Fibroblast of mammary gland (primary cell): ENCODE results near the gene CKS1B.

Experiments
- DNase-seq: peaks from one replicate; pipeline ENCODE4 v3.0.0-alpha.2; 2010; ENCODE audit warnings: low read depth
- H3K4me3 ChIP-seq: 2 replicates; pipeline ENCODE4 v1.5.1; 2011; ENCODE audit warnings: low read depth, mild to moderate bottlenecking, low read length, moderate library complexity; ENCODE audit not compliant: control insufficient read depth
- CTCF ChIP-seq: conservative IDR thresholded peaks from 2 replicates; pipeline ENCODE4 v1.5.1; 2011; ENCODE audit warnings: low read depth, low read length, inconsistent platforms; ENCODE audit not compliant: control insufficient read depth, insufficient read depth

The CKS1B gene

GRCh38 chr1:154988058-154988954 lies 13.8 kb downstream of the CKS1B start:
- no peak overlapping the region for H3K4me3 ChIP-seq
- DNase-seq = no peak
- no peak for TF ChIP-seq CTCF

GRCh38 chr1:154989195-154989860 lies 14.8 kb downstream of the CKS1B start:
- no peak overlapping the region for H3K4me3 ChIP-seq
- DNase-seq = no peak
- no peak for TF ChIP-seq CTCF

GRCh38 chr1:154990276-154990675 lies 15.8 kb downstream of the CKS1B start:
- TF ChIP-seq CTCF = no peak
- no peak for DNase-seq
- no peak overlapping the region for H3K4me3 ChIP-seq

GRCh38 chr1:154992721-154993571 lies 18.5 kb downstream of the CKS1B start:
- H3K4me3 ChIP-seq = no peak overlapping the region
- DNase-seq = peak; percentile 74
- peak; percentile 20 for TF ChIP-seq CTCF

- TF ChIP-seq CTCF = no peak
- H3K4me3 ChIP-seq = no peak within 1 kb of the TSS
- no peak for DNase-seq
These were observed 19.2 kb downstream of the CKS1B start, which contains the start of gene LENEP for GRCh38 chr1:154993572-154994268. Gene LENEP, plus strand, starts transcription at chr1:154993586. Its CDS starts 22 bp downstream, at chr1:154993608.

GRCh38 chr1:154994269-154994587 lies 19.7 kb downstream of the CKS1B start:
- DNase-seq = no peak

More at GRCh38 chr1:154994269-154994587, 19.7 kb downstream of the CKS1B start:
- H3K4me3 ChIP-seq = no peak overlapping the region
- no peak for TF ChIP-seq CTCF
